Measurements from ENCODE around the gene GRID1.

The GRID1 gene

GRCh38 chr10:85786401-85786899 is 580.1 kb downstream of the GRID1 start:
- Histone ChIP-seq H3K36me3 (no peaks in the 10 kb centered on the region), H3K9me3 (no peaks in the 10 kb centered on the region), H3K27me3 (no peaks in the 10 kb centered on the region), H3K4me1 (no peaks in the 10 kb centered on the region), H3K4me3 (no peak overlapping the region), H3K27ac (no peak overlapping the region)
- DNase-seq: no peak
- intact Hi-C loops (cut with DNase I; ENCODE audit: low total_unique reads): no loop called here
- no peak for TF ChIP-seq CTCF (IDR thresholded peaks at IDR 0.05)

DNA sequence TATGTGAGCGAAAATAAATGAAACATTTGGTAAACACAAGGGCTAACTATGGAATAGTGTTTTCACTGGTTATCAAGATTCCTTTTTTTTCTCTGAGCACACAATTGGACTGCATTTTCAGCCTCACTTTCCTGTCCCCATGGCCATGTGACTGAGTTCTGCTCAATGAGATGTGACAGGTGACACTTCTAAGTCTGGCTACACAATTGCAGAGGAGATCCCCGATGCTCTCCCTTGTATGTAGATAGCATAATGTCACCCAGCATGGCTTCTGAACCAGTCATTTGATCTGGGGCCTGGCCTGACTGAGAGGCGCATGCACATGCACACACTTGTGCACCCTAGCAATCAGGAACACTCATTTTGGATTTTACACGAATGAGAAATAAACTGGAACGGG is 581.8 kb downstream of the GRID1 start:
- no peak for TF ChIP-seq CTCF (IDR thresholded peaks at IDR 0.05)
- Histone ChIP-seq H3K27me3 (no peaks in the 10 kb centered on the region), H3K27ac (no peak overlapping the region), H3K4me1 (no peaks in the 10 kb centered on the region), H3K4me3 (no peak overlapping the region), H3K9me3 (no peaks in the 10 kb centered on the region), H3K36me3 (no peaks in the 10 kb centered on the region)
- intact Hi-C loops (cut with DNase I; ENCODE audit: low total_unique reads): no loop called here
- DNase-seq: no peak

- DNase-seq: no peak
- intact Hi-C loops (cut with DNase I; ENCODE audit: low total_unique reads): no loop called here
- TF ChIP-seq CTCF (IDR thresholded peaks at IDR 0.05): no peak
Observed at GRCh38 chr10:85781404-85781803, 585.2 kb downstream of the GRID1 start.

DNA sequence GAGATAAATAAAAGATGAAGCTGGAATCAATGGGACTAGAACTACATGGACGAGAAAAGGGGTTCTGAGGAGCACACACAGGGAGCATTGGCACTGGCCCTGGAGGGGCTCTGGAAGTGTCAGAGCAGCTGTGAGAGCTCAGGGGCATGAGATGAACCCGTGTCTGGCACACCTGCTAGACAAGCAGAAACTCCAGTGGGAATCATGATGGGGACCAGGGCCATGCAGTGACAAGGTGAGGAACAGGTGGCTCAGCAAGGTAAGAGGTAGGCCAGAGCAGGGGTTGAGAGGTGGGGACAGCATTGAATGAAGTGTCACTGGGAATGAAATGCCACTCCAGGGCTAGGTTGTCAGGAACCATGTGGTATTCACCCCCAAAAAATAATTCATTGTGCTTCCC is 588.5 kb downstream of the GRID1 start:
- no peak overlapping the region for H3K27ac ChIP-seq
- no peaks in the 10 kb centered on the region for H3K4me1 ChIP-seq
- no peaks in the 10 kb centered on the region for H3K36me3 ChIP-seq
- intact Hi-C loops (cut with DNase I; ENCODE audit: low total_unique reads): no loop called here
- H3K9me3 ChIP-seq: no peaks in the 10 kb centered on the region
- DNase-seq: no peak
- H3K27me3 ChIP-seq: no peaks in the 10 kb centered on the region
- no peak for TF ChIP-seq CTCF (IDR thresholded peaks at IDR 0.05)
- no peak overlapping the region for H3K4me3 ChIP-seq

More at GRCh38 chr10:85781404-85781803, 585.2 kb downstream of the GRID1 start:
- Histone ChIP-seq H3K27ac (no peak overlapping the region), H3K9me3 (no peaks in the 10 kb centered on the region), H3K4me1 (no peaks in the 10 kb centered on the region), H3K27me3 (no peaks in the 10 kb centered on the region), H3K4me3 (no peak overlapping the region), H3K36me3 (no peaks in the 10 kb centered on the region)

DNA sequence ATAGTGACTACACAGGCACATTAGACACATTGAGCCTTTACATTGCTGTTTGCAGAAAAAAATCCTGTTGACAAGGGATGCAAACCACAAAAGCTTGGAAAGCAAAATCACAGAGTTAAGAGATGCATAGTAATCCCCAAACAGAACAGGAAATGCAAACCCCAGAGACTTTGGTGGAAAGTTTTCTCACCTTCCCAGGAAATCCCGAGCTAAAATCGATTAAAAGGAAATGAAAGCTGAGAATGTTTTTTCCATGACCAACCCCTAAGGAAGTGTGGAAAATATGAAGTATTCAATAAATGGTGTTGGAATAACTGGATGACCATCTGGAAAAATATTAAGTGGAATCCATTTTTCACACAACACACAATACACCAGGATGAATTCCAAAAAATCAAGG is 598.7 kb downstream of the GRID1 start:
- no peak overlapping the region for H3K4me3 ChIP-seq
- TF ChIP-seq CTCF (IDR thresholded peaks at IDR 0.05): no peak
- DNase-seq: no peak
- H3K27ac ChIP-seq: no peak overlapping the region
- no peaks in the 10 kb centered on the region for H3K27me3 ChIP-seq
- H3K36me3 ChIP-seq: no peaks in the 10 kb centered on the region
- no peaks in the 10 kb centered on the region for H3K4me1 ChIP-seq
- intact Hi-C loops (cut with DNase I; ENCODE audit: low total_unique reads): no loop called here
- peaks cover 0 to 8% (median 0%) of the 10 kb centered on the region in 3 donors for H3K9me3 ChIP-seq

DNA sequence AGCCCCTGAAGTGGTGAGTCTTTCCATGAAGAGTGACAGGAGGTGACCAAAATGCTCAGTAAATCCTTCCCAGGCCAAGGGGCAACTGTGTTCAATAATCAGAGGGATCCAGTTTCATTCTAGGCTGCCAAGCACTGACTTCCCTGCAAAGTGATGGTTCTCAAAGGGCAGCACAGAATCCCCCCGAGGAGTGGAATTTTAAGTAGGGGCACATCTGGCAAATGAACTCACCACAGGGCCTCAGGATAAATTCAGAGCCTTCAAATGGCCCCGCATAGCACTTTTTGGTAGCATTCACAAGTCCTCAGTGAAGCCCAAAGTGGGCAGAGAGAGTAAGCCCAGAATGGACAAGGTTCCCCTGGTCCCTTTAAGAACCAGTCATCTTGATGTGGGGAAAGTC is 602.5 kb downstream of the GRID1 start:
- no peaks in the 10 kb centered on the region for H3K4me1 ChIP-seq
- H3K4me3 ChIP-seq: no peak overlapping the region
- DNase-seq: no peak
- intact Hi-C loops (cut with DNase I; ENCODE audit: low total_unique reads): no loop called here
- H3K36me3 ChIP-seq: no peaks in the 10 kb centered on the region
- no peak for TF ChIP-seq CTCF (IDR thresholded peaks at IDR 0.05)
- no peaks in the 10 kb centered on the region for H3K27me3 ChIP-seq
- H3K27ac ChIP-seq: no peak overlapping the region
- H3K9me3 ChIP-seq: peaks cover 0 to 2% (median 0%) of the 10 kb centered on the region in 3 donors
